ENCODE data around the gene ARRB1. TPM values are rescaled to one million over a fixed set of nuclear protein-coding genes. Genes with fewer than 3 reads are reported as not detected.
A peak's percentile ranks its signal among the peaks of the same experiment; 100 is the strongest.

ARRB1 gene
- polyA plus RNA-seq, 4 donors, result 20.0 to 41.5 (median 31.1) TPM

GRCh38 chr11:75319035-75319877, 32.2 kb downstream of the ARRB1 start:
- no peak overlapping the region for H3K4me3 ChIP-seq (ENCODE audit: low read depth in 1 of 3, low read length in 3 of 3)
- H3K36me3 ChIP-seq (ENCODE audit: control insufficient read depth in 3 of 3, insufficient read depth in 2 of 3, low read depth in 1 of 3, low read length in 3 of 3), result peaks cover 0 to 66% (median 0%) of the 10 kb centered on the region in 3 donors
- no peaks in the 10 kb centered on the region for H3K27me3 ChIP-seq (ENCODE audit: control insufficient read depth in 3 of 3, insufficient read depth in 3 of 3, low read length in 3 of 3)
- peak overlapping the region; percentile 69 to 89 (median 72) for H3K27ac ChIP-seq (ENCODE audit: low read depth in 1 of 3, low read length in 2 of 3)
- peaks cover 3 to 54% (median 4%) of the 10 kb centered on the region in 3 donors for H3K4me1 ChIP-seq (ENCODE audit: control insufficient read depth in 3 of 3, insufficient read depth in 2 of 3, low read depth in 1 of 3, low read length in 2 of 3)
- WGBS, 3 donors, result 21 to 57% (median 30%) methylated on average over 11 of the region's 11 CpGs
- H3K9me3 ChIP-seq (ENCODE audit: control insufficient read depth in 2 of 2, insufficient read depth in 1 of 2, low read depth in 1 of 2, low read length in 1 of 2), result no peaks in the 10 kb centered on the region
- DNase-seq (peak; percentile 70 to 79), FAIRE-seq (no peak)

GRCh38 chr11:75317446-75318122, 33.9 kb downstream of the ARRB1 start:
- peaks cover 0 to 71% (median 0%) of the 10 kb centered on the region in 3 donors for H3K36me3 ChIP-seq (ENCODE audit: control insufficient read depth in 3 of 3, insufficient read depth in 2 of 3, low read depth in 1 of 3, low read length in 3 of 3)
- H3K4me1 ChIP-seq (ENCODE audit: control insufficient read depth in 3 of 3, insufficient read depth in 2 of 3, low read depth in 1 of 3, low read length in 2 of 3), result peaks cover 3 to 48% (median 11%) of the 10 kb centered on the region in 3 donors
- no peaks in the 10 kb centered on the region for H3K27me3 ChIP-seq (ENCODE audit: control insufficient read depth in 3 of 3, insufficient read depth in 3 of 3, low read length in 3 of 3)
- H3K9me3 ChIP-seq (ENCODE audit: control insufficient read depth in 2 of 2, insufficient read depth in 1 of 2, low read depth in 1 of 2, low read length in 1 of 2), result peaks cover 0 to 3% of the 10 kb centered on the region in 2 donors
- H3K27ac ChIP-seq (ENCODE audit: low read depth in 1 of 3, low read length in 2 of 3), result peak overlapping the region in 1 of 3 donors; percentile 17
- DNase-seq (no peak), FAIRE-seq (no peak)
- H3K4me3 ChIP-seq (ENCODE audit: low read depth in 1 of 3, low read length in 3 of 3), result no peak overlapping the region
- 40 to 62% (median 61%) methylated on average over 12 of the region's 12 CpGs for WGBS, 3 donors

- Histone ChIP-seq H3K4me1 (ENCODE audit: control insufficient read depth in 3 of 3, insufficient read depth in 2 of 3, low read depth in 1 of 3, low read length in 2 of 3) (peaks cover 0 to 52% (median 22%) of the 10 kb centered on the region in 3 donors), H3K4me3 (ENCODE audit: low read depth in 1 of 3, low read length in 3 of 3) (no peak overlapping the region), H3K27me3 (ENCODE audit: control insufficient read depth in 3 of 3, insufficient read depth in 3 of 3, low read length in 3 of 3) (no peaks in the 10 kb centered on the region), H3K9me3 (ENCODE audit: control insufficient read depth in 2 of 2, insufficient read depth in 1 of 2, low read depth in 1 of 2, low read length in 1 of 2) (peaks cover 0 to 3% of the 10 kb centered on the region in 2 donors), H3K36me3 (ENCODE audit: control insufficient read depth in 3 of 3, insufficient read depth in 2 of 3, low read depth in 1 of 3, low read length in 3 of 3) (peaks cover 0 to 74% (median 0%) of the 10 kb centered on the region in 3 donors), H3K27ac (ENCODE audit: low read depth in 1 of 3, low read length in 2 of 3) (no peak overlapping the region)
- WGBS, 3 donors, result 74 to 83% (median 78%) methylated on average over 6 of the region's 6 CpGs
- FAIRE-seq (no peak), DNase-seq (no peak)
Observed at GRCh38 chr11:75315439-75315805, 36.0 kb downstream of the ARRB1 start.

GRCh38 chr11:75314771-75315438, 36.6 kb downstream of the ARRB1 start:
- H3K4me3 ChIP-seq (ENCODE audit: low read depth in 1 of 3, low read length in 3 of 3), result no peak overlapping the region
- H3K27me3 ChIP-seq (ENCODE audit: control insufficient read depth in 3 of 3, insufficient read depth in 3 of 3, low read length in 3 of 3), result no peaks in the 10 kb centered on the region
- FAIRE-seq, result no peak
- DNase-seq, result no peak
- 70 to 89% (median 75%) methylated on average over 16 of the region's 16 CpGs for WGBS, 3 donors
- peaks cover 0 to 74% (median 0%) of the 10 kb centered on the region in 3 donors for H3K36me3 ChIP-seq (ENCODE audit: control insufficient read depth in 3 of 3, insufficient read depth in 2 of 3, low read depth in 1 of 3, low read length in 3 of 3)
- peaks cover 0 to 47% (median 22%) of the 10 kb centered on the region in 3 donors for H3K4me1 ChIP-seq (ENCODE audit: control insufficient read depth in 3 of 3, insufficient read depth in 2 of 3, low read depth in 1 of 3, low read length in 2 of 3)
- no peak overlapping the region for H3K27ac ChIP-seq (ENCODE audit: low read depth in 1 of 3, low read length in 2 of 3)
- H3K9me3 ChIP-seq (ENCODE audit: control insufficient read depth in 2 of 2, insufficient read depth in 1 of 2, low read depth in 1 of 2, low read length in 1 of 2), result peaks cover 0 to 3% of the 10 kb centered on the region in 2 donors

- no peak overlapping the region for H3K4me3 ChIP-seq (ENCODE audit: low read depth in 1 of 3, low read length in 3 of 3)
- no peak for DNase-seq
- peak overlapping the region in 2 of 3 donors; percentile 30 to 91 for H3K27ac ChIP-seq (ENCODE audit: low read depth in 1 of 3, low read length in 2 of 3)
- peaks cover 0 to 76% (median 0%) of the 10 kb centered on the region in 3 donors for H3K36me3 ChIP-seq (ENCODE audit: control insufficient read depth in 3 of 3, insufficient read depth in 2 of 3, low read depth in 1 of 3, low read length in 3 of 3)
- peaks cover 0 to 38% (median 18%) of the 10 kb centered on the region in 3 donors for H3K4me1 ChIP-seq (ENCODE audit: control insufficient read depth in 3 of 3, insufficient read depth in 2 of 3, low read depth in 1 of 3, low read length in 2 of 3)
- WGBS, 3 donors, result 49 to 76% (median 68%) methylated on average over 8 of the region's 8 CpGs
- H3K9me3 ChIP-seq (ENCODE audit: control insufficient read depth in 2 of 2, insufficient read depth in 1 of 2, low read depth in 1 of 2, low read length in 1 of 2), result peaks cover 0 to 3% of the 10 kb centered on the region in 2 donors
- H3K27me3 ChIP-seq (ENCODE audit: control insufficient read depth in 3 of 3, insufficient read depth in 3 of 3, low read length in 3 of 3), result no peaks in the 10 kb centered on the region
- FAIRE-seq, result no peak
Observed at GRCh38 chr11:75313513-75314272, 37.8 kb downstream of the ARRB1 start.

- peaks cover 0 to 81% (median 0%) of the 10 kb centered on the region in 3 donors for H3K36me3 ChIP-seq (ENCODE audit: control insufficient read depth in 3 of 3, insufficient read depth in 2 of 3, low read depth in 1 of 3, low read length in 3 of 3)
- WGBS, 3 donors, result 71 to 75% (median 72%) methylated on average over 2 of the region's 2 CpGs
- peaks cover 0 to 25% (median 18%) of the 10 kb centered on the region in 3 donors for H3K4me1 ChIP-seq (ENCODE audit: control insufficient read depth in 3 of 3, insufficient read depth in 2 of 3, low read depth in 1 of 3, low read length in 2 of 3)
- FAIRE-seq (no peak), DNase-seq (no peak)
- no peaks in the 10 kb centered on the region for H3K27me3 ChIP-seq (ENCODE audit: control insufficient read depth in 3 of 3, insufficient read depth in 3 of 3, low read length in 3 of 3)
- H3K4me3 ChIP-seq (ENCODE audit: low read depth in 1 of 3, low read length in 3 of 3), result no peak overlapping the region
- H3K27ac ChIP-seq (ENCODE audit: low read depth in 1 of 3, low read length in 2 of 3), result peak overlapping the region in 2 of 3 donors; percentile 44 to 91
- H3K9me3 ChIP-seq (ENCODE audit: control insufficient read depth in 2 of 2, insufficient read depth in 1 of 2, low read depth in 1 of 2, low read length in 1 of 2), result peaks cover 0 to 3% of the 10 kb centered on the region in 2 donors
Observed at GRCh38 chr11:75312346-75312745, 39.1 kb downstream of the ARRB1 start.

- peak overlapping the region in 2 of 3 donors; percentile 44 to 91 for H3K27ac ChIP-seq (ENCODE audit: low read depth in 1 of 3, low read length in 2 of 3)
Observed at GRCh38 chr11:75311858-75312288, 39.6 kb downstream of the ARRB1 start.

More at GRCh38 chr11:75311858-75312288, 39.6 kb downstream of the ARRB1 start:
- Histone ChIP-seq H3K27me3 (ENCODE audit: control insufficient read depth in 3 of 3, insufficient read depth in 3 of 3, low read length in 3 of 3) (no peaks in the 10 kb centered on the region), H3K9me3 (ENCODE audit: control insufficient read depth in 2 of 2, insufficient read depth in 1 of 2, low read depth in 1 of 2, low read length in 1 of 2) (peaks cover 0 to 3% of the 10 kb centered on the region in 2 donors), H3K36me3 (ENCODE audit: control insufficient read depth in 3 of 3, insufficient read depth in 2 of 3, low read depth in 1 of 3, low read length in 3 of 3) (peaks cover 0 to 81% (median 0%) of the 10 kb centered on the region in 3 donors), H3K4me3 (ENCODE audit: low read depth in 1 of 3, low read length in 3 of 3) (no peak overlapping the region), H3K4me1 (ENCODE audit: control insufficient read depth in 3 of 3, insufficient read depth in 2 of 3, low read depth in 1 of 3, low read length in 2 of 3) (peaks cover 0 to 23% (median 18%) of the 10 kb centered on the region in 3 donors)
- DNase-seq (peak; percentile 61 to 65), FAIRE-seq (no peak)
- 42 to 49% (median 47%) methylated on average over 13 of the region's 13 CpGs for WGBS, 3 donors
